ENCODE results near the gene FGF5. TPM values are rescaled to one million over a fixed set of nuclear protein-coding genes. Genes with fewer than 3 reads are reported as not detected.

Gene FGF5
- total RNA-seq, 2 donors from 2014 or later = not detected

GRCh38 chr4:80257851-80258250, 8.6 kb upstream of the FGF5 start:
- H3K36me3 ChIP-seq (replicated peaks in 1 of 2; ENCODE audit: insufficient read depth in 1 of 2, low read depth in 2 of 2) = no peaks in the 10 kb centered on the region
- H3K4me3 ChIP-seq = no peak overlapping the region
- intact Hi-C loops (cut with DNase I) = no loop called here
- DNase-seq (no peak), ATAC-seq (no peak)
- H3K27ac ChIP-seq = no peak overlapping the region
- TF ChIP-seq CTCF (IDR thresholded peaks at IDR 0.05) = no peak
- no peak for TF ChIP-seq POLR2A (IDR thresholded peaks at IDR 0.05)
- H3K27me3 ChIP-seq = no peaks in the 10 kb centered on the region
- no peaks in the 10 kb centered on the region for H3K4me1 ChIP-seq
- no peaks in the 10 kb centered on the region for H3K9me3 ChIP-seq

GRCh38 chr4:80259012-80259411, 7.5 kb upstream of the FGF5 start:
- H3K27ac ChIP-seq = no peak overlapping the region
- no peaks in the 10 kb centered on the region for H3K4me1 ChIP-seq
- intact Hi-C loops (cut with DNase I) = no loop called here
- no peak for DNase-seq
- H3K27me3 ChIP-seq = no peaks in the 10 kb centered on the region
- H3K36me3 ChIP-seq (replicated peaks in 1 of 2; ENCODE audit: insufficient read depth in 1 of 2, low read depth in 2 of 2) = no peaks in the 10 kb centered on the region
- no peaks in the 10 kb centered on the region for H3K9me3 ChIP-seq
- TF ChIP-seq POLR2A (IDR thresholded peaks at IDR 0.05) (no peak), CTCF (IDR thresholded peaks at IDR 0.05) (no peak)
- 22 to 25% methylated on average over 4 of the region's 4 CpGs for WGBS, 2 donors
- H3K4me3 ChIP-seq = no peak overlapping the region
- no peak for ATAC-seq

- intact Hi-C loops (cut with DNase I) = no loop called here
- H3K4me1 ChIP-seq = no peaks in the 10 kb centered on the region
- ATAC-seq = no peak
- 68 to 86% methylated on average over 3 of the region's 3 CpGs for WGBS, 2 donors
- no peak overlapping the region for H3K4me3 ChIP-seq
- no peaks in the 10 kb centered on the region for H3K9me3 ChIP-seq
- no peak overlapping the region for H3K27ac ChIP-seq
- no peak for TF ChIP-seq CTCF (IDR thresholded peaks at IDR 0.05)
- no peak for TF ChIP-seq POLR2A (IDR thresholded peaks at IDR 0.05)
- H3K27me3 ChIP-seq = no peaks in the 10 kb centered on the region
- H3K36me3 ChIP-seq (replicated peaks in 1 of 2; ENCODE audit: insufficient read depth in 1 of 2, low read depth in 2 of 2) = no peaks in the 10 kb centered on the region
- DNase-seq = no peak
These were observed 6.6 kb upstream of the FGF5 start for GRCh38 chr4:80259817-80260216.

GRCh38 chr4:80261989-80262600, 4.4 kb upstream of the FGF5 start:
- no peaks in the 10 kb centered on the region for H3K36me3 ChIP-seq (replicated peaks in 1 of 2; ENCODE audit: insufficient read depth in 1 of 2, low read depth in 2 of 2)
- H3K27me3 ChIP-seq = peaks cover 0 to 18% of the 10 kb centered on the region in 2 donors

More at GRCh38 chr4:80261989-80262600, 4.4 kb upstream of the FGF5 start:
- no peak overlapping the region for H3K27ac ChIP-seq
- DNase-seq = no peak
- no peak for TF ChIP-seq CTCF (IDR thresholded peaks at IDR 0.05)
- no peak for TF ChIP-seq POLR2A (IDR thresholded peaks at IDR 0.05)
- no peak for ATAC-seq
- peaks cover 19% of the 10 kb centered on the region for H3K4me1 ChIP-seq
- WGBS, 2 donors = 88 to 94% methylated on average over 3 of the region's 3 CpGs
- intact Hi-C loops (cut with DNase I) = no loop called here
- no peaks in the 10 kb centered on the region for H3K9me3 ChIP-seq
- no peak overlapping the region for H3K4me3 ChIP-seq

All from body of pancreas (tissue), 4 donors.